Urinary bladder (tissue), 4 donors: Measurements from ENCODE around the gene TNK2. TPM values are rescaled to one million over a fixed set of nuclear protein-coding genes. Genes with fewer than 3 reads are reported as not detected.
A peak's percentile ranks its signal among the peaks of the same experiment; 100 is the strongest.
"Not testable (repeated sequence)": the region's sequence is repeated elsewhere in the genome, so short reads cannot be mapped to it uniquely, and the experiment has no call there.

Experiments used
- DNase-seq: peaks from one replicate; pipeline ENCODE4 v3.0.0-alpha.2; 2015; ENCODE audit errors: extremely low spot score
- H3K27ac ChIP-seq: one replicate; pipeline ENCODE4 v1.5.1; 2013; ENCODE audit warnings: low read depth, mild to moderate bottlenecking, moderate library complexity
- H3K36me3 ChIP-seq: one replicate; pipeline ENCODE4 v1.6.1; 2013; ENCODE audit warnings: mild to moderate bottlenecking, moderate library complexity; ENCODE audit not compliant: insufficient read depth
- H3K4me1 ChIP-seq: one replicate; pipeline ENCODE4 v1.6.1; 2013; ENCODE audit warnings: mild to moderate bottlenecking, moderate library complexity; ENCODE audit not compliant: insufficient read depth
- H3K4me3 ChIP-seq: one replicate; pipeline ENCODE4 v1.5.1; 2013; ENCODE audit warnings: low read depth, low read length
- WGBS: extraction: QIAGEN DNeasy Blood & Tissue Kit; methylation state at CpG from one replicate; pipeline ENCODE4 v1.1.7; 2013; 5-methylcytosine and 5-hydroxymethylcytosine counted together
- polyA plus RNA-seq: library from polyadenylated mRNA; stranded (reverse); fragments of 200-250 nt; gene quantifications from one replicate; pipeline ENCODE4 v1.2.3, GENCODE V29; 2013
- total RNA-seq: library from RNA; depleted of rRNA; stranded (reverse); fragments of >200 nt; gene quantifications from one replicate; pipeline ENCODE4 v1.2.3, GENCODE V29; 2014
- donor health status: healthy with polysubstance abuse.
- donor health status: healthy.

The TNK2 gene
- total and polyA plus RNA-seq, 2 donors, result 8.7 to 38.3 TPM

DNA sequence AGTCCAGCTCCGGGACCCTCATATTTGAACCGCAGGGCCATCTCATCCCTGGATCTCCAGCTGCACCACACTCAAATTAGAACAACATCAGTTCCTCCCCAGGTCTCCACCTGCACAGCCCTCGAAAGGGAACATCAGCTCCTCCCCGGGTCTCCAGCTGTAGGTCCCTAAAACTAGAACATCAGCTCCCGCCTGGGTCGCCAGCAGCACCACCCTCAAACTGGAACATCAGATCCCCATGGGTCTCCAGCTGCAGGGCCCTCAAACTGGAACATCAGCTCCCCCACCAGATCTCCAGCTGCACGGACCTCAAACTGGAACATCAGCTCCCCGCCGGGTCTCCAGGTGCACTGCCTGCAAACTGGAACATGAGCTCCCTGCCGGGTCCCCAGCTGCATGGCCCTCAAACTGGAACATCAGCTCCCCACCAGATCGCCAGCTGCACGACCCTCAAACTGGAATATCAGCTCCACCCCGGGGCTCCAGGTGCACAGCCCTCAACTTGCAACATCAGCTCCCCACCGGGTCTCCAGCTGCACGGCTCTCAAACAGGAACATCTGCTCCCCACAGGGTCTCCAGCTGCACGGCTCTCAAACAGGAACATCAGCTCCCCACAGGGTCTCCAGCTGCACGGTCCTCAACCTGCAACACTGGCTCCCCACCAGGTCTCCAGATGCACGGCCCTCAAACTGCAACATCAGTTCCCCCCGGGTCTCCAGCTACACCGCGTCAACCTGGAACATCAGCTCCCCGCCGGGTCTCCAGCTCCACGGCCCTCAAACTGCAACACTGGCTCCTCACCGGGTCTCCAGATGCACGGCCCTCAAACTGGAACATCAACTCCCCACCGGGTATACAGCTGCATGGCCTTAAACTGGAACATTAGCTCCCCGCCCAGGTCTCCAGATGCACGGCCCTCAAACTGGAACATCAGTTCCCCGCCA, 31.4 kb upstream of the TNK2 start:
- WGBS, result 95% methylated on average over 28 of the region's 30 CpGs
- not testable (repeated sequence) for H3K4me1 ChIP-seq, H3K27ac ChIP-seq, H3K36me3 ChIP-seq, H3K4me3 ChIP-seq, DNase-seq

GRCh38 chr3:195933044-195933430, 24.7 kb upstream of the TNK2 start:
- H3K27ac ChIP-seq, H3K4me1 ChIP-seq, DNase-seq, H3K4me3 ChIP-seq, H3K36me3 ChIP-seq: not testable (repeated sequence)
- WGBS, result 89% methylated on average over 6 of the region's 6 CpGs

DNA sequence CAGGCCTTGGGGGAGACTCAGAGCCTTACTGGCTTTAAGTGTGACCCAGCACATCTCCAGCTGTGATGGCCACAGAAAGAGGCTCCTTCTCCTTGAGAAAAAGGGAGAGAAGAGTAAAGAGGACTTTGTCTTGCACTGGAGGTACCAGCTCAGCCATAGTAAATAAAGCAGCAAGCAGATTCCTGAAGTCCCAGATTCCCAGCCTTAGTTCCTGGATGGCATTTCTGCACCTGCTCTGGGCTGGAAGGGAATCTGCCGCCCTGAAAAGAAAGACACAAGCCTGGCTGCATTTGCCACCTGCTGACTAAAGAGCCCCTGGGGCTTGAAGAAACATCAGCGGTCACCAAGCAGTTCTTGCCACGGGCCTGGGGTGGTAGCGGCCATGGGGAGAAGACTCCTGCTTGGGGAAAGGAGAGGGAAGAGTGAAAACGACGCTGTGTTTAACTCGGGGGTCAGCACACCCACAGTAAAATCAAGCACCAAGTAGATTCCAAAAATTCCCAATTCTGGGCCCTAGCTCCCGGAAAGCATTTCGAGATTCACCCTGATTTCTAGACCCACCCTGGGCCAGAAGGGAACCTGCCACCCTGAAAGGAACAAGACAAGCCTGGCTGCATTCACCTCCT, 24.2 kb upstream of the TNK2 start:
- WGBS, result 95% methylated on average over 9 of the region's 9 CpGs
- no peaks in the 10 kb centered on the region for H3K4me1 ChIP-seq
- H3K27ac ChIP-seq, result no peak overlapping the region
- DNase-seq, result no peak
- H3K4me3 ChIP-seq, result no peak overlapping the region
- H3K36me3 ChIP-seq, result no peaks in the 10 kb centered on the region

GRCh38 chr3:195931582-195932273, 23.4 kb upstream of the TNK2 start:
- H3K4me3 ChIP-seq, result no peak overlapping the region
- no peak for DNase-seq
- no peaks in the 10 kb centered on the region for H3K36me3 ChIP-seq
- no peak overlapping the region for H3K27ac ChIP-seq
- WGBS, result 81% methylated on average over 8 of the region's 8 CpGs
- H3K4me1 ChIP-seq, result no peaks in the 10 kb centered on the region

DNA sequence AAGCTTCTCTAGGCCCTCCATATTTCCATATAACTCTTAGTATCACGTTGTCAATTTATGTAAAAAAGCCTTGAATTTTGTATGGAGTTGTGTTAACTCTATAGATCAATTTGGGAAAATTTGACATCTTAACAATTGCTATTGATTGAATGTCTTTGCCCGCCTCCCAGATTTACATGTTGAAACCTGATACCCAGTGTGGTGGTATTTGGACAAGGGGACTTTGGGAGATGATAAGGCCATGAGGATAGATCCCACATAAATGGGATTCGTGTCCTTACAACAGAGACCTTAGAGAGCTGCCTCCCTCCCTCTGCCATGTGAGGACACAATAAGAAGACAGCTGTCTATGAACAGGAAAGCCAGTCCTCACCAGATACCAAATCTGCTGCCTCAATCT, 21.1 kb upstream of the TNK2 start:
- DNase-seq, result no peak
- WGBS, result 63% methylated on average over 3 of the region's 3 CpGs
- H3K4me3 ChIP-seq, result no peak overlapping the region
- H3K36me3 ChIP-seq, result no peaks in the 10 kb centered on the region
- H3K27ac ChIP-seq, result no peak overlapping the region
- H3K4me1 ChIP-seq, result no peaks in the 10 kb centered on the region

DNA sequence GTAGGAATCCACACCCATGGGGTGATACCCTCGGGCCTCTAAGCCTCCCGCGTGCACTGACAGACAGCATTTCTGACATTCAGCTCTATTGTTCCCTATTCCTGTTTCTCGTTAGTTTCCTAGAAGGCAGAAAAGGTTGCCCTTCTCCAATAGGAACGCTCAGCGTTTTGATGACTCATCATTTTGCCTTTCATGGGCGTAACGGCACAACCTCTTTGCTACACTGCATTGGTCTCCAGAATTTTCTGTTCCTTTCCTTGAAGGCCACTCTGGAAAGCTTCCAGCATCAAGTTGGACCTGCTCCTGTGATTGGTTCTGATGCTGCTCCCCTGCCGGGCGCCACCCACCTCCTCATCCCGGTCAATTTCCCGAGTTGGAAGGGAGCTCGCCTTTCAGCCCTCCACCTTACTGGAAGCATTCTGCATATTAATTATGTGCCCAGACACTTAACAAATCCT, 13.0 kb upstream of the TNK2 start:
- Histone ChIP-seq H3K4me1 (no peaks in the 10 kb centered on the region), H3K36me3 (no peaks in the 10 kb centered on the region), H3K4me3 (no peak overlapping the region), H3K27ac (no peak overlapping the region)
- no peak for DNase-seq
- WGBS, result 61% methylated on average over 13 of the region's 13 CpGs

DNA sequence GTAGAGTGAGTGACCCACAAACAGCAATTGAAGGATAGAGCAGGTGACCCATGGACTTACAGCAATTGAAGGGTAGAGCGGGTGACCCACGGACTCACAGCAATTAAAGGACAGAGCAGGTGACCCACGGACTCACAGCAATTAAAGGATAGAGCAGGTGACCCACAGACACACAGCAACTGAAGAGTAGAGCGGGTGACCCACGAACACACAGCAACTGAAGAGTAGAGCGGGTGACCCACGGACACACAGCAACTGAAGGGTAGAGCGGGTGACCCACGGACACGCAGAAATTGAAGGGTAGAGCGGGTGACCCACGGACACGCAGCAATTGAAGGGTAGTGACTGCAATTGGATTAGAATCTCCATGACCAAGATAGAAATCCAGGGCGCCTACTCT, 9.8 kb upstream of the TNK2 start:
- Histone ChIP-seq H3K27ac (no peak overlapping the region), H3K4me3 (no peak overlapping the region), H3K36me3 (no peaks in the 10 kb centered on the region), H3K4me1 (no peaks in the 10 kb centered on the region)
- 92% methylated on average over 14 of the region's 14 CpGs for WGBS
- DNase-seq, result no peak

DNA sequence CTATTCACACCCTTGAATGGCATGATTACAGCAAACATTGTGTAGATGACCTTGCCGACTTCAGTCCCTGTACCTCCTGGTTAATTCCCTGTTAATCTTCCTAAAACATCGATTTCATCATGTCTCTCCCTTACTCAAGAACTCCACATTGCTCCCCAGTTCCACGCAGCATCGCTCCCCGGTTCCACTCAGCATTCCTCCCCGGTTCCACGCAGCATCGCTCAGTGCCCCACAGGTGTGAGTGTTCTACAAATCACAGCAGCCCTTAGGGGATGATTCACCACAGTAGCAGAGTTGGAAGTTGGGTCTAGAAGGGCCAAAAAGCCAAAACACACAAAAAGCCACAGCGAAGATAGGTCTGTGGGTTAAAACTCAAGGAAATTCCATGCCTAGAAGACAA, 8.6 kb upstream of the TNK2 start:
- Histone ChIP-seq H3K4me1 (no peaks in the 10 kb centered on the region), H3K27ac (no peak overlapping the region), H3K4me3 (no peak overlapping the region), H3K36me3 (no peaks in the 10 kb centered on the region)
- no peak for DNase-seq
- WGBS, result 85% methylated on average over 9 of the region's 9 CpGs

DNA sequence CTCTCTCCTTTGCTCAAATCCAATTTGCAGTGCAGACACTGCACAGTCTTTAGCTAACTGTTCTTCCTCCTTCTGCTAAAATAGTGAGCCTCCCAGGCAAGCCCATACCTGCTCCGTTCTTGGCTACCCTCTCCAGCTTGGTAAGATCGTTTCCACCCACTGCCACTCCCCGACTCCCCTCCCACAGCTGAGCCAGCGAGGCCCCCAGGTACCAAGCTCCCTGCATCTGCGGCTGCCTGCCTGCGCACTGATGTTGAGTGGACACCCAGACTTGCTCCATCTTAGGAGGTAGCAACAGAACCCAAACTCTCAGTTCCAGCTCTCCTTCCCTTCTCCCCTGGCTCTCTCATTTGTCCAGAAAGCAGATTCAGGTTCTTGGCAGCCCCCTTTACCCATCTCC, 7.9 kb upstream of the TNK2 start:
- no peak for DNase-seq
- no peaks in the 10 kb centered on the region for H3K4me1 ChIP-seq
- 64% methylated on average over 6 of the region's 6 CpGs for WGBS
- no peaks in the 10 kb centered on the region for H3K36me3 ChIP-seq
- no peak overlapping the region for H3K27ac ChIP-seq
- no peak overlapping the region for H3K4me3 ChIP-seq

DNA sequence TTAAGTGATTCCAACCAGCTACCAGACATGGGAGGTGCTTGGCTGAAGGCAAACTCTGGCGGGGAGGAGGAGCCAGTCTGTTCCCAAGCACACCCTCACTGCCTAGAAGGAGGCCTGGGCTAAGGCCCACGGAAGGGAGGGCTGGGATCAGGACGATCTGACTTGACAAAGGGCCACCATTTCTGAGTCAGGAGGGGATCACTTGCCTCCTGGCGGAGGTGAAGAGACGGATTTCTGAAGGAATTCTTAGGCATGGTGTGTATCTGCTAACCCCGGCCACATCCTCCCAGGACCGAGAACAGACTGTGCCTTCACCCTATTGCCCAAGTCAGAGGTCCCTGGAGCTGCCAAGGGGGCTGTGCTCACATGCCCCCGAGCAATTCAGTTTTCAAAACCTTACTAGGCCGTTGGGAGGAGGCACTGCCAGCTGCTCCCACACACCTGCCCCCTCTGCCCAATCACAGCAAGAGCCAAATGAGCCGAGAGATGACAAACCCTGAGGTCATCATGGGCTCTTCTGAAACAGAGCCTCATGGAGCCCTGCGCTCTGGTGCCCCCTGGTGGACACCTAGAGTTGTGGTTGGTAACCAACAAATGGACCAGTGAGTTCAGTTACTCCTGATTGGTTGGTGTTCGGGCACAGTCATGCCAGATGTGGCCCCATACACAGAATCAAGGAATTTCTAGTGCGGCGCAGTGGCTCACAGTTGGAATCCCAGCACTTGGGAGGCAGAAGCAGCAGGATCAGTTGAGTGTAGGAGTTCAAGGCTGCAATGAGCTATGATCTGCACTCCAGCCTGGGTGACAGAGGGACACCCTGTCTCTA, 6.5 kb upstream of the TNK2 start:
- Histone ChIP-seq H3K4me3 (no peak overlapping the region), H3K36me3 (no peaks in the 10 kb centered on the region), H3K27ac (peak overlapping the region; percentile 34), H3K4me1 (no peaks in the 10 kb centered on the region)
- peak; percentile 85 for DNase-seq
- WGBS, result 18% methylated on average over 14 of the region's 14 CpGs

- not testable (repeated sequence) for H3K36me3 ChIP-seq, H3K4me3 ChIP-seq, DNase-seq, H3K27ac ChIP-seq, H3K4me1 ChIP-seq
- WGBS, result 91% methylated on average over 8 of the region's 8 CpGs
Measured at GRCh38 chr3:195914146-195914545, 5.8 kb upstream of the TNK2 start.

DNA sequence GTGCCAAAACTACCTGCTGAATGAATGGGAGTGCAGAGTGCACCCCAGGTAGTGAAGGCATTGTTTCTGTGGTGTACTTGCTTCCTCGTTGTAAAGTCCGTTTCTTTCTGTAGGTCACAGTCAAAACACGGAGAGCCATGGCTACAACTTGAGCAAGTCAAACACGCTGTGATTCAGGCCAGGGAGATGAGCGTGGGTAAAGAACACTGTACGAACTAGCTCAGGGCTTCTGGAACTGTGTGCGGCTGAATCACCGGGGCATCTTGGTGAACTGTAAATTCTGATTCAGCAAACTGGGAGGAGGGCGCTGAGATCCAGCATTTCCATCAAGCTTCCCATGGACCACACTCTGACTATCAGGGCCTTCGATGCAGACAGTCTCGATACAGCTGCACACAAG, 5.0 kb upstream of the TNK2 start:
- no peak for DNase-seq
- H3K27ac ChIP-seq, result no peak overlapping the region
- H3K4me3 ChIP-seq, result no peak overlapping the region
- H3K36me3 ChIP-seq, result no peaks in the 10 kb centered on the region
- 87% methylated on average over 11 of the region's 11 CpGs for whole genome bisulfite sequencing
- no peaks in the 10 kb centered on the region for H3K4me1 ChIP-seq

DNA sequence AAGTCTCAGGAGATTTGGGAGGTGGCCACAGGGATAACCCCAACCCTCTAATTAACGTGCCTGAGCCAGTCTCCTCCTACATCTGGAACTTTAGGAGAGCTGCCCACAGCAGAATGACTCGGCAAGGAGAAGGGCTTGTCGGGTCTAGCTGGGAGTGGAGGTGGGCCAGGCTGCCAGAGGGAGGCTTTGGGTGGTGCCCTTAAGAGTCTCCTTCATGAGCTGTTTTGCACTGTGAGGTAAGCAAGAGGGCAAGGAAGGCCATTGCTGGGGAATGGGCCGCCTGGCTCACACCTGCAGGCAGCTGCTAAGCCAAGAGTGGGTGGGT, 3.6 kb upstream of the TNK2 start:
- DNase-seq, result no peak
- H3K4me1 ChIP-seq, result no peaks in the 10 kb centered on the region
- no peaks in the 10 kb centered on the region for H3K36me3 ChIP-seq
- H3K4me3 ChIP-seq, result no peak overlapping the region
- no peak overlapping the region for H3K27ac ChIP-seq
- 63% methylated on average over 4 of the region's 4 CpGs for WGBS
